ENCODE measurements around the gene GPR142. TPM values are rescaled to one million over a fixed set of nuclear protein-coding genes. Genes with fewer than 3 reads are reported as not detected.
A peak's percentile ranks its signal among the peaks of the same experiment; 100 is the strongest.

GPR142 gene
- total RNA-seq, 6 donors from 2014 or later, result 0.27 TPM; not detected in 5

GRCh38 chr17:74326506-74326905, 40.8 kb upstream of the GPR142 start:
- DNase-seq, result no peak
- no peak for ATAC-seq (ENCODE audit: low FRiP score in 2 of 2)
- no peaks in the 10 kb centered on the region for H3K9me3 ChIP-seq
- no peak overlapping the region for H3K27ac ChIP-seq
- peak overlapping the region in 3 of 4 donors; percentile 33 to 49 (median 46) for H3K4me3 ChIP-seq
- no peaks in the 10 kb centered on the region for H3K36me3 ChIP-seq
- TF ChIP-seq CTCF (IDR thresholded peaks at IDR 0.05) (no peak), POLR2A (IDR thresholded peaks at IDR 0.05) (no peak), EP300 (IDR thresholded peaks at IDR 0.05) (no peak)
- 19 to 32% methylated on average over 6 to 9 of the region's 10 CpGs for WGBS, 2 donors
- H3K27me3 ChIP-seq, result peaks cover 0 to 10% (median 4%) of the 10 kb centered on the region in 4 donors
- H3K4me1 ChIP-seq, result peaks cover 15 to 21% (median 15%) of the 10 kb centered on the region in 4 donors

- 89 to 94% methylated on average over 3 of the region's 3 CpGs for WGBS, 2 donors
- peaks cover 0 to 10% (median 4%) of the 10 kb centered on the region in 4 donors for H3K27me3 ChIP-seq
- no peak overlapping the region for H3K4me3 ChIP-seq
- H3K36me3 ChIP-seq, result no peaks in the 10 kb centered on the region
- no peaks in the 10 kb centered on the region for H3K9me3 ChIP-seq
- ATAC-seq (ENCODE audit: low FRiP score in 2 of 2) (no peak), DNase-seq (no peak)
- TF ChIP-seq CTCF (IDR thresholded peaks at IDR 0.05), result no peak
- no peak for TF ChIP-seq POLR2A (IDR thresholded peaks at IDR 0.05)
- no peak for TF ChIP-seq EP300 (IDR thresholded peaks at IDR 0.05)
- H3K4me1 ChIP-seq, result peaks cover 15 to 21% (median 15%) of the 10 kb centered on the region in 4 donors
- no peak overlapping the region for H3K27ac ChIP-seq
Measured at GRCh38 chr17:74328487-74328886, 38.8 kb upstream of the GPR142 start.

GRCh38 chr17:74329378-74329777, 37.9 kb upstream of the GPR142 start:
- H3K4me3 ChIP-seq, result no peak overlapping the region
- H3K4me1 ChIP-seq, result peaks cover 15 to 21% (median 15%) of the 10 kb centered on the region in 4 donors
- WGBS, 2 donors, result 67 to 69% methylated on average over 3 of the region's 3 CpGs
- no peaks in the 10 kb centered on the region for H3K9me3 ChIP-seq
- no peaks in the 10 kb centered on the region for H3K36me3 ChIP-seq
- no peak for ATAC-seq (ENCODE audit: low FRiP score in 2 of 2)
- no peak for TF ChIP-seq CTCF (IDR thresholded peaks at IDR 0.05)
- no peak for TF ChIP-seq POLR2AphosphoS5 (IDR thresholded peaks at IDR 0.05)
- no peak for TF ChIP-seq EP300 (IDR thresholded peaks at IDR 0.05)
- TF ChIP-seq POLR2A (IDR thresholded peaks at IDR 0.05), result no peak
- no peak overlapping the region for H3K27ac ChIP-seq
- no peak for DNase-seq
- peaks cover 0 to 10% (median 4%) of the 10 kb centered on the region in 4 donors for H3K27me3 ChIP-seq

GRCh38 chr17:74330446-74330845, 36.9 kb upstream of the GPR142 start:
- Histone ChIP-seq H3K4me3 (no peak overlapping the region), H3K4me1 (peaks cover 13 to 14% (median 14%) of the 10 kb centered on the region in 4 donors), H3K9me3 (no peaks in the 10 kb centered on the region), H3K27ac (no peak overlapping the region), H3K27me3 (peaks cover 0 to 10% (median 4%) of the 10 kb centered on the region in 4 donors), H3K36me3 (no peaks in the 10 kb centered on the region)
- TF ChIP-seq POLR2A (IDR thresholded peaks at IDR 0.05), result no peak
- TF ChIP-seq CTCF (IDR thresholded peaks at IDR 0.05), result no peak
- TF ChIP-seq POLR2AphosphoS5 (IDR thresholded peaks at IDR 0.05), result no peak
- TF ChIP-seq EP300 (IDR thresholded peaks at IDR 0.05), result no peak
- DNase-seq, result no peak
- 72% methylated on average over 7 of the region's 8 CpGs; no CpG with 5 or more reads in 1 of the 2 donors for WGBS, 2 donors
- no peak for ATAC-seq (ENCODE audit: low FRiP score in 2 of 2)

- no peak for TF ChIP-seq POLR2AphosphoS5 (IDR thresholded peaks at IDR 0.05)
- no peak for TF ChIP-seq CTCF (IDR thresholded peaks at IDR 0.05)
- TF ChIP-seq EP300 (IDR thresholded peaks at IDR 0.05), result no peak
- no peak for TF ChIP-seq POLR2A (IDR thresholded peaks at IDR 0.05)
- H3K4me1 ChIP-seq, result no peaks in the 10 kb centered on the region
- no peak for ATAC-seq (ENCODE audit: low FRiP score in 2 of 2)
- 66 to 69% methylated on average over 6 to 7 of the region's 7 CpGs for WGBS, 2 donors
- H3K27me3 ChIP-seq, result no peaks in the 10 kb centered on the region
- no peaks in the 10 kb centered on the region for H3K9me3 ChIP-seq
- no peaks in the 10 kb centered on the region for H3K36me3 ChIP-seq
- H3K4me3 ChIP-seq, result no peak overlapping the region
- no peak for DNase-seq
- H3K27ac ChIP-seq, result no peak overlapping the region
Measured at GRCh38 chr17:74332017-74332650, 35.2 kb upstream of the GPR142 start.
